H1 (cell line): ENCODE data around the gene GNG7. TPM values are rescaled to one million over a fixed set of nuclear protein-coding genes. Genes with fewer than 3 reads are reported as not detected.

Source experiments
- BRCA1 ChIP-seq: IDR thresholded peaks from 2 replicates; pipeline ENCODE4 v1.6.1; 2012; ENCODE audit warnings: low read depth, low read length, improper control_type of control experiment
- CBX8 ChIP-seq: fragments of 300-800, 300-1000 bp; sonication (generic); IDR thresholded peaks from 2 replicates; pipeline ENCODE4 v1.7.1; 2016; ENCODE audit warnings: low read depth, low read length, borderline replicate concordance
- POLR2AphosphoS5 ChIP-seq: IDR thresholded peaks from 2 replicates; pipeline ENCODE4 v1.6.1; 2011; ENCODE audit warnings: low read depth, low read length
- polyA plus RNA-seq, 7 experiments: library from polyadenylated mRNA; depleted of rRNA in 3 of 7; stranded (reverse) in 5 of 7; unstranded in 2 of 7; fragments of >200 nt in 5 of 7; fragments of 200-250 nt in 2 of 7; gene quantifications; 1 replicate in 5 of 7; 2 replicates in 1 of 7; 4 replicates in 1 of 7; pipeline versions ENCODE4 v1.2.1 to v1.2.3, GENCODE V29; 2011 to 2013; ENCODE audit warnings: missing spikeins in 2 of 7, mixed read lengths in 2 of 7
- total RNA-seq: library from RNA; stranded (reverse); fragmentation: NEBNext Ultra II Directional; extraction: Animal tissue kit (Norgen Biotek cat#: 25700); gene quantifications from 2 replicates; pipeline ENCODE4 v1.2.1, GENCODE V29; 2021

The GNG7 gene
- total and polyA plus RNA-seq, 2 of the 8 experiments (the other 6 are each of a cell fraction or from before 2014, with no cell fraction given): 2.8 to 7.8 TPM

- TF ChIP-seq BRCA1: no peak
- TF ChIP-seq CBX8: no peak
- no peak for TF ChIP-seq POLR2AphosphoS5
Observed at GRCh38 chr19:2497186-2497585, 205.3 kb downstream of the GNG7 start (continued).
